NOMO-1 treated with dmso at 0.1 percent for 144 hours (cell line): ENCODE measurements around the gene NDUFS5.
"Not testable (repeated sequence)": the region's sequence is repeated elsewhere in the genome, so short reads cannot be mapped to it uniquely, and the experiment has no call there.

Experiments used
- DNase-seq: peaks from one replicate; lab custom pipeline; 2025; ENCODE audit not compliant: unreplicated experiment; lab: John Stamatoyannopoulos, UW

NDUFS5 gene

GRCh38 chr1:39014956-39015355 lies 11.2 kb upstream of the NDUFS5 start:
- not testable (repeated sequence) for DNase-seq

GRCh38 chr1:39016604-39017171 lies 9.5 kb upstream of the NDUFS5 start:
- DNase-seq = no peak

GRCh38 chr1:39017266-39017665 lies 8.9 kb upstream of the NDUFS5 start:
- DNase-seq = no peak

- not testable (repeated sequence) for DNase-seq
These were observed 5.7 kb upstream of the NDUFS5 start for GRCh38 chr1:39020494-39020893.

- no peak for DNase-seq
These were observed 4.7 kb upstream of the NDUFS5 start for GRCh38 chr1:39021426-39021825.

- no peak for DNase-seq
These were observed 3.0 kb upstream of the NDUFS5 start for GRCh38 chr1:39023140-39023539.

GRCh38 chr1:39026866-39027507 lies 837 bp downstream of the NDUFS5 start:
- no peak for DNase-seq

- DNase-seq = no peak
These were observed 8.0 kb downstream of the NDUFS5 start for GRCh38 chr1:39034114-39034654.

- no peak for DNase-seq
These were observed 10.5 kb downstream of the NDUFS5 start for GRCh38 chr1:39036678-39037077.

GRCh38 chr1:39043513-39043912 lies 17.4 kb downstream of the NDUFS5 start:
- peak; percentile 19 for DNase-seq

GRCh38 chr1:39044762-39045161 lies 18.6 kb downstream of the NDUFS5 start:
- no peak for DNase-seq

- no peak for DNase-seq
These were observed 19.1 kb downstream of the NDUFS5 start for GRCh38 chr1:39045231-39045630.

GRCh38 chr1:39046613-39047210 lies 20.6 kb downstream of the NDUFS5 start:
- no peak for DNase-seq

GRCh38 chr1:39047374-39048229 lies 21.5 kb downstream of the NDUFS5 start:
- no peak for DNase-seq

- no peak for DNase-seq
These were observed 22.7 kb downstream of the NDUFS5 start for GRCh38 chr1:39048745-39049370.

- no peak for DNase-seq
These were observed 23.9 kb downstream of the NDUFS5 start for GRCh38 chr1:39050001-39050400.

- not testable (repeated sequence) for DNase-seq
These were observed 25.2 kb downstream of the NDUFS5 start for GRCh38 chr1:39051193-39051850.

- no peak for DNase-seq
These were observed 25.8 kb downstream of the NDUFS5 start for GRCh38 chr1:39051956-39052355.

GRCh38 chr1:39055213-39055710 lies 29.1 kb downstream of the NDUFS5 start:
- not testable (repeated sequence) for DNase-seq

GRCh38 chr1:39061516-39061915 lies 35.4 kb downstream of the NDUFS5 start:
- not testable (repeated sequence) for DNase-seq
